HG03139 (cell line): ENCODE measurements around the gene KRIT1.
"Not testable (repeated sequence)": the region's sequence is repeated elsewhere in the genome, so short reads cannot be mapped to it uniquely, and the experiment has no call there.

Experiments
- ATAC-seq: cut with Tn5 transposase; IDR thresholded peaks from one replicate; pipeline ENCODE4 v1.9.1; 2021; ENCODE audit not compliant: unreplicated experiment

The KRIT1 gene

DNA sequence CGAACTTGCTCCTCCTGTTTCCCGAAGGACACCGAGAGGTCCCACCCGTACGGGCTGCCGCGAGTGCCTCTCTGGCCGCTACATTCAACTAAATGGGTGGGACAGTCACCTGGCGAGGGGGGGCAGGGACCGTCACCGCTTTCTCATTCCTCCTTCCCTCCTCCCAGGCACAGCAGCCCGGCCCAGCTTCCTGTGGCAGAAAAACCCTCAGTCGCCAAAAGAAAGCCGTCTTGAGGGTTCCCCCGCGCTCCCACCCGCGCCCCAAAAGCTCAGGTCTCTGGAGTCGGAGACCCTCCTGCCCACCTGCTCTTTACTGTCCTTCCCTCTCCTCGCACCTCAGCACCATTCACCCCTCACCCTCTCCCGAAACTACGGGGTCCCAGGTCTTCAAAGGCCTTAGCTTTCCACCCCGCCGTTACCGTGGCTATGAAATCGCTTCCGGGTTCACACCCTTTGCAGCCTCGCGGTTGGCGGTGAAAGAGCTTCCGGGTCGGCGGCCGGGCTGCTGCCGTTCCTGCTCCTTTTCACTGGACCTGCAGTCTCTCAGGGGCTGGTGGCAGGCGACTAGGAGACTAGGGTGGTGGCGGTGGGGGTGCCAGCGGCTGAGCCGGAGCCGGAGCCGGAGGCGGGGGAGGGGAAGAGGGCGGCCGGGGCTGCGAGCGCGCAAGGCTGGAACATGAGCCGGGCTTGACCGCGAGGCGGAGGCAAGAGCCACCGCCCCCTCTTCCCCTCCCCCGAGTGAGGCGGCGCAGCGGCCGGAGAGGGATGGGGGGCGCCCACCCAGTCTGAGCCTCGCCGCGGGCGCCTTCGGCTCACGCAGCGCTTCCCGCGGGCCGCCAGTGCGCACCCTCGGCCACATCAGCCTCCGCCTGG lies at the start of gene KRIT1, which contains the start of gene ANKIB1:
TSS of gene KRIT1 (minus strand) at position 428 of the 873 bp plus-strand sequence. CDS start 3,779 bp downstream, outside the sequence.
TSS of gene ANKIB1 (plus strand) at position 488 of the 873 bp plus-strand sequence. CDS start 49,005 bp downstream, outside the sequence.
- peak; percentile 57 for ATAC-seq

DNA sequence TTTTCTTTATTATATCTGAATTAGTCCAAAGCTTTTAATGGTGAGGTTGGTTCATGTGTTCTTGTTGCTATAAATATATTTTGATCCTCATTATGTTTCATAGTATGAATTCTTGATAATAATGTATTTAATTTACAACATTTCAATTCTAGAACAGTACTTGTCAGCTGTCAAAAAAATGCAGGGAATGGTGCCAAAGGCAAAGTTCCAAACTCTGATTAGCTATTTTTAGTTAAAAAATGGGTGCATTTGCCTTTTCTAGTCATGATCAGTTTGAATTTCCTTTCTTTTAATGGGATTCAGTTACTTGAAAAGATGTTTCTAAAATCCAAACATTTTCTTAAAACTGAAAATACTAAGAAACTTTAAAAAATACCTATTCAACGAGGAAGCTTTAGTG lies 49.7 kb upstream of the KRIT1 start:
- ATAC-seq = no peak

DNA sequence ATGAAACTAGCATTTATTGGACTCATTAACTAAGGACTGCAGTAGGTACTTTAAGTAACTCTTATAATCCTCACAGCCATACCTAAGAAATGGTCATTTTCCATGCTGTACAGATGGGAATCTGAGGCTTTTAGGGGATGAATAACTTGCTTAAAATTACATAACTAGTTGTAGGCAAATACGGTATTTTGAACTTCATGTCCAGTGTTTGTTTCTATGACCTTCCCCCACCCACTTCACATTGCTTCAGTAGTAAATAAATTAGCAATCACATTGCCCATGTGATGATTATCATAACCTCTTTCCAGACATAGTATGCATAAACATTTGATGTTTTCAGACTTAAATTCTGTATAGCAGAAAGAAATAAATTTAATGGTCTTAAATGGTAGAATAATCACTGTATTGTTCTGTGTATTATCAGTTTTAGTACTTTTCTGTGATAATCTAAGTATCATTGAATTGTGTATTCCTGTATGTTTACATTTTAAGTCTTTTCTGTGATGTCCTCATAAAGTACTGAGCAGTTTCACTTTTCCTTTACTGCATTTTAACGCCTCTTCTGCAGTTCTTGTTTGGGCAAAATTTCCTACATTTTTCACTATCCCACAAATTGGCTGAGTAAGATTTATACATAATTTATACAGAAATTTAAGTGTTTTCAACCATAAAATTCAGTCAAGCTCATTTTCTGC lies 48.3 kb upstream of the KRIT1 start:
- ATAC-seq = no peak

GRCh38 chr7:92292981-92293380 lies 47.3 kb upstream of the KRIT1 start:
- no peak for ATAC-seq

DNA sequence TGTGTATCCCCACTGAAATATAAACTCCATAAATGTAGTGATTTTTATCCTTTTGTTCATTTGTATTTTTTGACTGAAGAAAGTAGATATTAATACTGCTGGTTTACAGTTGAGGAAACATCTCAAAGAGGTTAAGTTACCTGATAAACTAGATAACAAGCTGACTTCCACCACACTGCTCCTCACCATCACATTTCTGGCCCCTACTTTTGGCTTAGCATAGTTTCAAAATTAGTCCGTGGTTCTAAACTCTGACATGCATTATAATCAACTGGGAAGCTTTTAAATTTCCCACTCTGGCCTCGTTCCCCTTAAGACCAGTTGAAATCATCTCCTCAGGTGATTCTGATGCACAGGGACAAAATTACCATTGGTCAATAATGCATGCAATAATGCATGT lies 43.6 kb upstream of the KRIT1 start:
- ATAC-seq = no peak

GRCh38 chr7:92282930-92283329 lies 37.2 kb upstream of the KRIT1 start:
- ATAC-seq = no peak

DNA sequence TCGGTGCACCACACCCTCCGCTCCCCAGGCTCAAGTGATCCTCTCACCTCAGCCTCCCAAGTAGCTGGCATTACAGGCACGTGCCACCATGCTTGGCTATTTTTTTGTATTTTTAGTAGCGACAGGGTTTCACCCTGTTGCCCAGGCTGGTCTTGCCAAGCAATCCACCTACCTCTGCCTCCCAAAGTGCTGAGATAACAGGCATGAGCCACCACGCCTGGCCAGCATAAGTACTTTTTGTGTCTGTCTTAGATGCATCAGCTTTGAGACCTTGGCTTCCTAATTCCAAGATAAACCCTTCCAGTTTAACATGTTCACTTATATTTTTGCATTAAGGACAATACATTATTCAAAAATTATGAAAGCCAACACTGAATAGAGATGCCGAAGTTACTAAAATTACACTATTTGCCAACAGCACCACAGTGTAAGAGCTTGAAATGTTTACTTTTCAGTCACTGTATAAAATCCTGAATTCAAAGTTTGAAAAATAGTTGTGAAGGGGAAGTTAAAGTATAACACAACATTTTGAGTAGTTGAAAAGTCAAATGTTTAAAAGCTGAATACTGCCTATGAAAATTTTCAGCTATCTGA lies 36.6 kb upstream of the KRIT1 start:
- ATAC-seq = no peak

DNA sequence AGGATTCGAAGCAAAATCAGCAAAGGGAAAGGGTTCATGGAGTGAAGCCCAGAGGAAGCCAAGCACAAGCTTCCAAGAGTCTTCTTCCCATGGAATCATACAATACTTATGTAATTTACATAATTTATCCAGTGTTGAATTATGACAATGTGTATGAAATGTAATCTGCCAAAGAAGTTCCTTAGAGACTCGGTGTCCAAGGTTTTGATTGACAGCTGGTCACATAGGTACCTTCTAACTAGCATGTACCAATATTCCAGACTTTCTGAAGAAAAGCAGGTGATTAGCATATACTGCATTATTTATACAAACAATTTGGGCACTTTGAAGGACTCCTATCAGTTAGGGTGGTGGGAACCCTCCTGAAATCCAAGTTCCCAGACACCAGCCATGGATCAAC lies 35.3 kb upstream of the KRIT1 start:
- no peak for ATAC-seq

DNA sequence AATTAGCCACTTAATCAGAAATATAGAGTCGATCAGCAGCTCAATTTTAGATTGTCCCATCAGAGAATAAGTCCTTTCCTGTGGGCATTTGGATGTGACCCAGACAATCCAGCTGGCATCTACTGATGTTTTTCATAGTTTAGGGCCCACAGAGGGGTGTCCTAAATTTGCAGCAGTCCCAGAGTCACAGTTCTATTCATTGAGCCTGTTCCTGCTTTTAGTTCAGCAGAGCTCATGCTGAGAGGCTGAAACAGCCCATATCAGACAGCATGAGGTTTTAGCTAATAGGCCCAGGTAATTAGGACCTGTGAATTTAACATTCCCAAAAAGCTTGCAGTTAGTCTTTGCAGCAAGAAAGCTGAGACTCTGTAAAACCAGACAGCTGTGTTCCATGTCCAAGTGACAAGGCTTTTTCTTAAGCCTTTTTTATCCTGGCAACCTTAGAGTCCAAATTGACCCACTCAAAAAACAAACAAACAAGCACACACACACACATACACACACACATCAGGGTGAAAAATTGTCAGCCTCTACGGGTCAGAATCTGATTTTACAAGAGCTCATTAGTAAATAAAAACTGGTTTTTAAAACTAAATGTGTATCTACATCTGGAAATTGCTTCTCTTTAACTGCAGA lies 33.8 kb upstream of the KRIT1 start:
- ATAC-seq = no peak

DNA sequence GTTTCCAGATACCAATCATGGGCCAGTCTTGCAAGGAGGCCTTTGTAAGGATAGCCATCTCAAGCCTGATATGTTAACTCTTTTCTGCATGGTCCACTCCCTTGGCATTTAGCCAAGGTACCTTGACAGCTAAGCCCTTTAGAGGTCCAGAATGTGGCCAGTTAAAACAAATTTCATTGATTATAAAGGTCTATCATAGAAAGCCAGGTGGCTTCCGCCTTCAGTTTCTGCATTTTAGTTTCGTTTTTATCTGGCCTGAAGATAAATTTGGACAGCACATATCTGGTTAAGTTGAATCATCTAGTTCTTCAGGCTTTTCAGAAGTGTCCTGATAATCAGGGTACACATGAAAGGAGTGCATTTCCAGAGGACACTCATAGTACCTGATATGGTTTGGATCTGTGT lies 30.7 kb upstream of the KRIT1 start:
- ATAC-seq = peak; percentile 62

- no peak for ATAC-seq
These were observed 29.6 kb upstream of the KRIT1 start for GRCh38 chr7:92275327-92275726.

- no peak for ATAC-seq
These were observed 23.2 kb upstream of the KRIT1 start for GRCh38 chr7:92268921-92269320.

GRCh38 chr7:92266415-92267241 lies 20.9 kb upstream of the KRIT1 start:
- ATAC-seq = no peak

DNA sequence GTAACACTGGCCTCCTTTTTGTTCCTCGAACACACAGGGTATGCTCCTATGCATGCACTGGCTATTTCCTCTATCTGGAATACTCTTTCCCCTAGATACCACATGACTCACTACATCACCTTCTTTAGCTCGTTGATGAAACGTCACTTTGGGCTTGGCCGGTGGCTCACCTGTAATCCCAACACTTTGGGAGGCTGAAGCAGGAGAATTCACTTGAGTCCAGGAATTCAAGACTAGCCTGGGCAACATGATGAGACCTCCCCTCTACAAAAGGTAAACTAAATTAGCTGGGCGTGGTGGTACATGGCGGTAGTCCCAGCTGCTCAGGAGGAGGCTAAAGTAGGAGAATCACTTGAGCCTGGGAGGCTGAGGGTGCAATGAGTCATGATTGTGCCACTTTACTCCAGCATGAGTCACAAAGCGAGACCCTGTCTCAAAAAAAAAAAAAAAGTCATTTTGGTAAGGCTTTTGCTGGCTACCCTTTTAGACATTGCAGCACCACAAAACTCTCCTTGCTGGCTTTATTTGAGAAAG lies 14.6 kb upstream of the KRIT1 start:
- no peak for ATAC-seq

GRCh38 chr7:92259610-92260247 lies 14.0 kb upstream of the KRIT1 start:
- ATAC-seq = no peak

DNA sequence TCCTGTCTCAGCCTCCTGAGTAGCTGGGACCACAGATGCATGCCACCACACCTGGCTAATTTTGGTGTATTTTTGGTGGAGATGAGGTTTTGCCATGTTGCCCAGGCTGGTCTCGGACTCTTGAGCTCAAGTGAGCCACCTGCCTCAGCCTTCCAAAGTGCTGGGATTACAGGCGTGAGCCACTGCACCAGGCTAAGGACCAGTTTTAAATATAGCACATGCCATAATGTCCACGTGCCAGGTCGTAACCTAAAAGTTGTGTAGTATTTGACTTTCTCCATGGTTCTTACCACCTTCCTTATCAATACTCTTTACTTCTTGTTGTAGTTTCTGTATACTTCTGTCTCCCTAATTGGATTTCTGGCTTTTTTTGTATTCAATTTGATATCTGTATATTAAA lies 13.3 kb upstream of the KRIT1 start:
- no peak for ATAC-seq

DNA sequence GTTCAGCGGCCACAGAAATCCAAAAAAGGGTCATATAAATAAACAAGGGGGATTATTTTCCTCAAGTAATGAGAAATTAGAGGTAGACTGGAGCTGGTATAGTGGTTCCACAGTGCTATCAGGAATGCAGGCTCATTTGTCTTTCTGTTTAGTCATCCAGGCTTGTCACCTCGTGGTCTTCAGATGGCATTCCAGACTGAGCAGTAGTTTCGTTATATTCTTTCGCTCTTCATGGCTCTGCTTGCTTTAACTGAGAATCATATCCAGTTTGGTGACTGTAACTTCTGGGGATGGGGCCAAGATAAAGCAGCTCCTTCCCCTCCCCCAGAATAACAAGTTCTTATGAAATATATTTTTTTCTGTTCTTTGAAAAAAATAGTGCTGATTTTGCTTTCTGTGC lies 9.6 kb upstream of the KRIT1 start:
- no peak for ATAC-seq

DNA sequence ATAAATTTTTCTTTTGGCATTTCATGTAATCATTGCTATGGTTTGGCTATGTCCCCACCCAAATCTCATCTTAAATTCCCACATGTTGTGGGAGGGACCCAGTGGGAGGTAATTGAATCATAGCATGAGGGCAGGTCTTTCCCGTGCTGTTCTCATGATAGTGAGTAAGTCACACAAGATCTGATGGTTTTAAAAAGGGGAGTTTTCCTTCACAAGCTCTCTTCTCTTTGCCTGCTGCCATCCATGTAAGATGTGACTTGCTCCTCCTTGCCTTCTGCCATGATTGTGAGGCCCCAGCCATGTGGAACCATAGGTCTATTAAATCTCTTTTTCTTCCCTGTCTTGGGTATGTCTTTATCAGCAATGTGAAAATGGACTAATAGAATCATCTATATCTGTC lies 9.1 kb upstream of the KRIT1 start:
- not testable (repeated sequence) for ATAC-seq

GRCh38 chr7:92253251-92253650 lies 7.5 kb upstream of the KRIT1 start:
- no peak for ATAC-seq

DNA sequence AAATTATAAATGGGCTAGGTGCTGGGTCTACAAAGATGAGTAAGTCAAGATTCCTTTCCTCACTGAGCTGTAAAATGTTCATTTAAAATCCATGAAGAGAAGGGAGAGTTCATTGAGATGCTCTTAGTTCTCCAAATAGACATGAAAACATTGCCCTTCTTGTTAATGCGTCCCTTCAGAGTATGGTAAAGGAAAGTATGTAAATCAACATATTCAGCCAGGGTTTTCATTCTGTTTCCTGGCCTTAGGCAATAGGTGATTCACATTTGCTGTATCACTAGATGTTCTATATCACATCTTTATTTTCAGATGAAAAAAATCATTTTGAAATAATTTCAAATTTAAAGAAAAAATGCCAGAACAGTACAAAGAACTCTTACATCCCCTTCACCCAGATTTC lies 5.5 kb upstream of the KRIT1 start:
- ATAC-seq = no peak
